Spleen (tissue), 7 donors: ENCODE data around the gene PLEKHA5.

ENCODE experiments used
- POLR2A ChIP-seq, 3 donors: fragments of 450-650 bp; IDR thresholded peaks; one replicate each; pipeline ENCODE4 v1.5.1; 2017; ENCODE audit warnings: antibody characterized with exemption in 3 of 3, mild to moderate bottlenecking in 1 of 3
- TF ChIP-seq, protein P1 (sequence below), 11 experiments: fragments of 200-600 bp in 7 of 11; fragments of 450-650 bp in 4 of 11; sonication (generic) in 4 of 11; IDR thresholded peaks in 8 of 11; conservative IDR thresholded peaks in 3 of 11; 1 replicate in 7 of 11; 2 replicates in 4 of 11; pipeline versions ENCODE4 v1.4.0 to v1.8.0; 2016 to 2021; ENCODE audit warnings: antibody characterized with exemption in 11 of 11, inconsistent platforms in 4 of 11, mild to moderate bottlenecking in 1 of 11
- donor health status: DM: no; HTN: no; CAD: no; lungs with moderate emphysema.
- donor health status: DM: no; HTN: no; CAD: no.
- donor health status: DM: no; HTN: no; CAD: no.

DNA sequence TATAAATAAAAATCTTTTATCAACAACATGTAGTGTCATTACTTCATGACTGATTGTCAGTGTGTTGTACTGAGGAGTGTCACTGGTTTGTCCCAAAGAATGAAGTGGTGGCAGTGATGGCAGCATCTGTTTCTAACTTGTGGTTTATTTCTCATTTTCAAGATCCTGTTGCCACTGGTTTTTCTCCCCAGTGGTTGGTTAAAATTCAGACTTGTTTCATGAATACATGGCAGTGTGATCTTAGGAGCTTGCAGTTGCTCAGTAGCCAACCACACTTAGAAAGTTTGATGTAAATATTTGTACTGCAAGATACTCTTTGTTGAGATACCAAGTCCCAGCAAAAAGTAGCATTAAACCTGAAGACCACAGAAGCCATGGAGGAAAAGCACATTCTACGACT, 69.8 kb downstream of the PLEKHA5 start:
- TF ChIP-seq, protein P1, sequence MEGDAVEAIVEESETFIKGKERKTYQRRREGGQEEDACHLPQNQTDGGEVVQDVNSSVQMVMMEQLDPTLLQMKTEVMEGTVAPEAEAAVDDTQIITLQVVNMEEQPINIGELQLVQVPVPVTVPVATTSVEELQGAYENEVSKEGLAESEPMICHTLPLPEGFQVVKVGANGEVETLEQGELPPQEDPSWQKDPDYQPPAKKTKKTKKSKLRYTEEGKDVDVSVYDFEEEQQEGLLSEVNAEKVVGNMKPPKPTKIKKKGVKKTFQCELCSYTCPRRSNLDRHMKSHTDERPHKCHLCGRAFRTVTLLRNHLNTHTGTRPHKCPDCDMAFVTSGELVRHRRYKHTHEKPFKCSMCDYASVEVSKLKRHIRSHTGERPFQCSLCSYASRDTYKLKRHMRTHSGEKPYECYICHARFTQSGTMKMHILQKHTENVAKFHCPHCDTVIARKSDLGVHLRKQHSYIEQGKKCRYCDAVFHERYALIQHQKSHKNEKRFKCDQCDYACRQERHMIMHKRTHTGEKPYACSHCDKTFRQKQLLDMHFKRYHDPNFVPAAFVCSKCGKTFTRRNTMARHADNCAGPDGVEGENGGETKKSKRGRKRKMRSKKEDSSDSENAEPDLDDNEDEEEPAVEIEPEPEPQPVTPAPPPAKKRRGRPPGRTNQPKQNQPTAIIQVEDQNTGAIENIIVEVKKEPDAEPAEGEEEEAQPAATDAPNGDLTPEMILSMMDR (IDR thresholded peaks at IDR 0.05 in 8 of 11, conservative IDR thresholded peaks at IDR 0.05 in 3 of 11), result no peak
- no peak for TF ChIP-seq POLR2A (IDR thresholded peaks at IDR 0.05)
